Measurements from ENCODE around the gene PAF1. TPM values are rescaled to one million over a fixed set of nuclear protein-coding genes. Genes with fewer than 3 reads are reported as not detected.

The PAF1 gene
- total and polyA plus RNA-seq, 2 donors (not counting 1 experiment from before 2014, with no cell fraction given), result 46.4 to 65.5 TPM

DNA sequence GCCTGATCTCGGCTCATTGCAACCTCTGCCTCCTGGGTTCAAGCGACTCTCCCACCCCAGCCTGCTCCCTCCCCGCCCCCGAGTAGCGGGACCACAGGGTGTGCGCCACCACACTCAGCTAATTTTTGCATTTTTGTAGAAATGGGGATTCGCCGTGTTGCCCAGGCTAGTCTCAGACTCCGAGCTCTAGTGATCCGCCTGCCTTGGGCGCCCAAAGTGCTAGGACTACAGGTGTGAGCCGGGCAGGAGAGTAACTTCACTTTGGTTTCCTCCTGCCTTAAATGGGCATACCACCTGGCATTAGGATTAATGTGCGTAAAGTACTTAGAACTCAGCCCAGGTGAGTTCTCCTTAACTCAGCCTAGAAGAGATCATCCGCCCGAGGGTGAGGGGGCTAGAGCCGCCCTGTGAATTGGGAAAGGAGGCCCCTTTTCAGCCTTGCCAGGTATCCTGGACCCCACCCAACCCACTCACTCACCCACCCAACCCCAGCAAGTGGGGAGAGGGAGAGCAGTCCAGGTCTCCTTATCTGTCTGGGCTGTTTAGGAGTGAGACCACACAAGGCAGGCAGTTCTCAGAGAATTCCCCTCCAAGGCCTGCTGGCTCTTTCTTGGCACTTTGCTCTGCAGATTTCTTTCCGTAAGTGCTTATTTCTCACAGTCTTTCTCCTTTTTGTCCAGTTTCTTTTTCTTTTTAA, 14.5 kb upstream of the PAF1 start:
- H3K27me3 ChIP-seq (ENCODE audit: control insufficient read depth, insufficient read depth, low read length), result no peaks in the 10 kb centered on the region
- peaks cover 38% of the 10 kb centered on the region for H3K79me2 ChIP-seq (ENCODE audit: control insufficient read depth, insufficient read depth, low read length)
- no peaks in the 10 kb centered on the region for H3K9me3 ChIP-seq (ENCODE audit: control insufficient read depth, insufficient read depth, low read depth, low read length)
- peak overlapping the region; percentile 95 for H3K27ac ChIP-seq (ENCODE audit: insufficient read depth, low read length)
- H3K9ac ChIP-seq (ENCODE audit: insufficient read depth, low read length), result no peak overlapping the region
- peak overlapping the region in 1 of 4 experiments; percentile 98 for H3K4me3 ChIP-seq (replicated peaks in 1 of 4; ENCODE audit: control extremely low read depth in 1 of 4, insufficient read depth in 1 of 4, low read depth in 3 of 4, low read length in 4 of 4)
- no peak overlapping the region for H2AFZ ChIP-seq (ENCODE audit: low read length)
- no peak overlapping the region for H3K4me2 ChIP-seq (ENCODE audit: extremely low read depth, insufficient read depth, low read length)
- DNase-seq (ENCODE audit: low read depth in 2 of 2), result no peak
- no peak for TF ChIP-seq EZH2 (IDR thresholded peaks at IDR 0.05; ENCODE audit: low read length, missing control alignments)
- TF ChIP-seq, protein P1, sequence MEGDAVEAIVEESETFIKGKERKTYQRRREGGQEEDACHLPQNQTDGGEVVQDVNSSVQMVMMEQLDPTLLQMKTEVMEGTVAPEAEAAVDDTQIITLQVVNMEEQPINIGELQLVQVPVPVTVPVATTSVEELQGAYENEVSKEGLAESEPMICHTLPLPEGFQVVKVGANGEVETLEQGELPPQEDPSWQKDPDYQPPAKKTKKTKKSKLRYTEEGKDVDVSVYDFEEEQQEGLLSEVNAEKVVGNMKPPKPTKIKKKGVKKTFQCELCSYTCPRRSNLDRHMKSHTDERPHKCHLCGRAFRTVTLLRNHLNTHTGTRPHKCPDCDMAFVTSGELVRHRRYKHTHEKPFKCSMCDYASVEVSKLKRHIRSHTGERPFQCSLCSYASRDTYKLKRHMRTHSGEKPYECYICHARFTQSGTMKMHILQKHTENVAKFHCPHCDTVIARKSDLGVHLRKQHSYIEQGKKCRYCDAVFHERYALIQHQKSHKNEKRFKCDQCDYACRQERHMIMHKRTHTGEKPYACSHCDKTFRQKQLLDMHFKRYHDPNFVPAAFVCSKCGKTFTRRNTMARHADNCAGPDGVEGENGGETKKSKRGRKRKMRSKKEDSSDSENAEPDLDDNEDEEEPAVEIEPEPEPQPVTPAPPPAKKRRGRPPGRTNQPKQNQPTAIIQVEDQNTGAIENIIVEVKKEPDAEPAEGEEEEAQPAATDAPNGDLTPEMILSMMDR (conservative IDR thresholded peaks at IDR 0.05 in 1 of 2, IDR thresholded peaks at IDR 0.05 in 1 of 2; ENCODE audit: low read depth in 1 of 2, low read length in 2 of 2), result no peak
- peaks cover 12% of the 10 kb centered on the region for H3K36me3 ChIP-seq (ENCODE audit: control insufficient read depth, insufficient read depth, low read length)
- peaks cover 28% of the 10 kb centered on the region for H3K4me1 ChIP-seq (ENCODE audit: control insufficient read depth, extremely low read depth, insufficient read depth, low read length)
- peaks cover 6% of the 10 kb centered on the region for H4K20me1 ChIP-seq (ENCODE audit: control insufficient read depth, extremely low read depth, insufficient read depth, low read length)

- Histone ChIP-seq H2AFZ (ENCODE audit: low read length) (no peak overlapping the region), H3K4me3 (replicated peaks in 1 of 4; ENCODE audit: control extremely low read depth in 1 of 4, insufficient read depth in 1 of 4, low read depth in 3 of 4, low read length in 4 of 4) (peak overlapping the region; percentile 30 to 58 (median 44)), H3K4me1 (ENCODE audit: control insufficient read depth, extremely low read depth, insufficient read depth, low read length) (peaks cover 29% of the 10 kb centered on the region), H3K79me2 (ENCODE audit: control insufficient read depth, insufficient read depth, low read length) (peaks cover 29% of the 10 kb centered on the region), H3K27me3 (ENCODE audit: control insufficient read depth, insufficient read depth, low read length) (no peaks in the 10 kb centered on the region), H3K27ac (ENCODE audit: insufficient read depth, low read length) (peak overlapping the region; percentile 96), H3K36me3 (ENCODE audit: control insufficient read depth, insufficient read depth, low read length) (peaks cover 12% of the 10 kb centered on the region), H4K20me1 (ENCODE audit: control insufficient read depth, extremely low read depth, insufficient read depth, low read length) (peaks cover 6% of the 10 kb centered on the region), H3K4me2 (ENCODE audit: extremely low read depth, insufficient read depth, low read length) (peak overlapping the region; percentile 79), H3K9me3 (ENCODE audit: control insufficient read depth, insufficient read depth, low read depth, low read length) (no peaks in the 10 kb centered on the region), H3K9ac (ENCODE audit: insufficient read depth, low read length) (peak overlapping the region; percentile 86)
- no peak for TF ChIP-seq EZH2 (IDR thresholded peaks at IDR 0.05; ENCODE audit: low read length, missing control alignments)
- TF ChIP-seq, protein P1 (conservative IDR thresholded peaks at IDR 0.05 in 1 of 2, IDR thresholded peaks at IDR 0.05 in 1 of 2; ENCODE audit: low read depth in 1 of 2, low read length in 2 of 2), result no peak
- peak; percentile 97 to 100 for DNase-seq (ENCODE audit: low read depth in 2 of 2)
Observed at GRCh38 chr19:39403331-39404312, 12.7 kb upstream of the PAF1 start.
